ENCODE data around the gene ACAP1.
"Not testable (repeated sequence)": the region's sequence is repeated elsewhere in the genome, so short reads cannot be mapped to it uniquely, and the experiment has no call there.

The ACAP1 gene

DNA sequence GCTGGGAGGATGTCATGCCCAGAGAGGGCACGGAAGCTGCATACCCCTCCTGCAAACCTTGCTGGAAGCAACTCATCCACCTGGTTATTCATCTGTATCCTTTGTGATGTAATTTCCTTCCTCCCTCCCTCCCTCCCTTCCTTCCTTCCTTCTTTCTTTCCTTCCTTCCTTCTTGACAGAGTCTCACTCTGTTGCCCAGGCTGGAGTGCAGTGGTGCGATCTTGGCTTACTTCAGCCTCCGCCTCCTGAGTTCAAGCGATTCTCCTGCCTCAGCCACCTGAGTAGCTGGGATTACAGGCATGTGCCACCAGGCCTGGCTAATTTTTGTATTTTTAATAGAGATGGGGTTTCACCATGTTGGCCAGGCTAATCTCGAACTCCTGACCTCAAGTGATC is 32.3 kb downstream of the ACAP1 start:
- H3K36me3 Mint-ChIP-seq (ENCODE audit: low read depth); H3K4me3 Mint-ChIP-seq; H3K4me1 Mint-ChIP-seq; H3K27ac Mint-ChIP-seq; H3K27me3 Mint-ChIP-seq; ATAC-seq; H3K9me3 Mint-ChIP-seq; DNase-seq: not testable (repeated sequence)

DNA sequence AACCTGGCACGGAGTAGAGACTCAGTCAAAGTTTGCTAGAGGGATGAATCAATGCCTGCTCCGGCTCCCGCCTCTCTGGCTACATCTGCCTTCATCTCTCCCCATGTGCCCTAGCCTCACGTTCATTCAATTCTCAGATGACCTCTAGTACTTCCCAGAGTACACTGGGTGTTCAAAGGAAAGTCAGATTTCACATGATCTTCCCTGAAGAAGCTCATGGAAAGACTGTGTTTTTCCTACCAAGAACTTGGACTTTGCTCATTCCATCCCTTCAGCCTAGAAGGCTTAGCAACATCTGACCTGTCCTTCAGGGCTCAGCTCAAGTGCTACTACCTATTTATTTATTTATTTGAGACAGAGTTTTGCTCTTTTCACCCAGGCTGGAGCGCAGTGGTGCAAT is 33.5 kb downstream of the ACAP1 start:
- no peak for ATAC-seq
- no peak overlapping the region for H3K4me3 Mint-ChIP-seq
- no peaks in the 10 kb centered on the region for H3K27me3 Mint-ChIP-seq
- H3K4me1 Mint-ChIP-seq: no peaks in the 10 kb centered on the region
- H3K27ac Mint-ChIP-seq: no peak overlapping the region
- no peaks in the 10 kb centered on the region for H3K36me3 Mint-ChIP-seq (ENCODE audit: low read depth)
- H3K9me3 Mint-ChIP-seq: no peaks in the 10 kb centered on the region
- DNase-seq: no peak

DNA sequence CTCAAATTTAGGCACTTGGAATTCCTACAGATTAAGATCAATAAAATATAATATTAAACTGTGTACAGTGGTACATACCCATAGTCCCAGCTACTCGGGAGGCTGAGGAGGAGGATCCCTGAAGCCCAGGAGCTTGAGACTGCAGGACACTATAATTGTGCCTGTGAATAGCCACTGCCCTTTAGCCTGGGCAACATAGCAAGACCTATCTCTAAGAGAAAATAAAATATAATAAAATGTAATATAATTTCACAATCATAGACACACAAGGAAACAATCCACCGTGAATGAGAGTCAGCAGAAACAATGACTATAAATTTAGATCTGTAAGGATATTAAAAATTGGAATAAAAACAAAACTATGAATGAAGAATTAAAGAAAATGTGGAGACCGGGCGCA is 34.5 kb downstream of the ACAP1 start:
- Mint-ChIP-seq H3K27ac (no peak overlapping the region), H3K36me3 (ENCODE audit: low read depth) (no peaks in the 10 kb centered on the region), H3K4me3 (no peak overlapping the region), H3K27me3 (no peaks in the 10 kb centered on the region), H3K9me3 (no peaks in the 10 kb centered on the region), H3K4me1 (no peaks in the 10 kb centered on the region)
- ATAC-seq (no peak), DNase-seq (no peak)

DNA sequence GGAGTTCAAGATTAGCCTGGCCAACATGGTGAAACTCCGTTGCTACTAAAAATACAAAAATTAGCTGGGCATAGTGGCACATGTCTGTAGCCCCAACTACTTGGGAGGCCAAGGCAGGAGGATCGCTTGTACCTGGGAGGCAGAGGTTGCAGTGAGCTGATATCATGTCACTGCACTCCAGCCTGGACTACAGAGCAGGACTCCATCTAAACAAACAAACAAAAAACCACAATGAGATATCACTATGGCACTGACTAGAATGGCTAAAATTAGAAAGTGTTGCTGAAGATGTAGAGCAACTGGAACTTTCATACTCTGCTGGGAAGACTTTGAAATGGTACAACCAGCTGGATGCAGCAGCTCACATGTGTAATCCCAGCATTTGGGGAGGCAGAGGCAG is 38.0 kb downstream of the ACAP1 start:
- H3K9me3 Mint-ChIP-seq: peaks cover 3% of the 10 kb centered on the region
- H3K27ac Mint-ChIP-seq: no peak overlapping the region
- H3K4me3 Mint-ChIP-seq: no peak overlapping the region
- DNase-seq: no peak
- peaks cover 18% of the 10 kb centered on the region for H3K27me3 Mint-ChIP-seq
- H3K36me3 Mint-ChIP-seq (ENCODE audit: low read depth): no peaks in the 10 kb centered on the region
- ATAC-seq: no peak
- no peaks in the 10 kb centered on the region for H3K4me1 Mint-ChIP-seq

DNA sequence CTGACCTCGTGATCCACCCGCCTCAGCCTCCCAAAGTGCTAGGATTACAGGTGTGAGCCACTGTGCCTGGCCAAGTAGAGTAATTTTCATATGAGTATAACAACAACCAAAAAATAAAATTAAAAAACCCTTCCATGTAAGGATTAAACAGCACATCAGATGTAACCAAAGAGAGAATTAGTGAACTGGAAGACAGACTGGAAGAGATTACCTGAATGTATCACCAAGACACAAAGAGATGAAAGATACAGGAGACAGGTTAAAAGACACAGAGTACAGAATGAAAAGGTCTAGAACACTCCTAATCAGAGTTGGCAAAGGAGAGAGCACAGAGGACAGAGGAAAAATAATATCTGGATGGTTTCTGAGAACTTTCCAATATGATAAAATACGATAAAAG is 42.8 kb downstream of the ACAP1 start:
- Mint-ChIP-seq H3K9me3 (peaks cover 6% of the 10 kb centered on the region), H3K4me1 (peaks cover 6% of the 10 kb centered on the region), H3K4me3 (no peak overlapping the region), H3K27ac (no peak overlapping the region), H3K27me3 (peaks cover 49% of the 10 kb centered on the region), H3K36me3 (ENCODE audit: low read depth) (no peaks in the 10 kb centered on the region)
- DNase-seq (no peak), ATAC-seq (no peak)

DNA sequence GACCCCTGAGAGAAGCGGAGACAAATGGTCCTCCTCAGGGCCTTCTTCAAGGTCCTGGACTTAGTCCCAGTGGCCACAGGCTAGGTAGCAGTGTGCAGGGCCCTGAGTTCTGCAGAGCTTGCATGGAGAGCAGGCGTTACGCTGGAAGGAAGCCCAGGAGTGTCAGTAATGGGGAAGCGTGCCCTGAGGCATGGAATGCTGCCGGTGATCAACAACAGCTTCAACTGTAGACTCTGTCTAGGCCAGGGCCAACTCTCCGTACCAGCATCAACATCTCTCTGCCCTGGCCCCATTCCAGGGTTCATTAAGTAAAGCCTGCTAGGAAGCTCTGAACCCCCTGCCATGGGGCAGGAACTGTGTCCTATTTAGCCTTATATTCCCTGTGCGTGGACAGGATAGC is 44.0 kb downstream of the ACAP1 start:
- Mint-ChIP-seq H3K27me3 (peaks cover 49% of the 10 kb centered on the region), H3K27ac (no peak overlapping the region), H3K36me3 (ENCODE audit: low read depth) (no peaks in the 10 kb centered on the region), H3K4me1 (peaks cover 9% of the 10 kb centered on the region), H3K9me3 (peaks cover 6% of the 10 kb centered on the region), H3K4me3 (no peak overlapping the region)
- no peak for ATAC-seq
- no peak for DNase-seq

DNA sequence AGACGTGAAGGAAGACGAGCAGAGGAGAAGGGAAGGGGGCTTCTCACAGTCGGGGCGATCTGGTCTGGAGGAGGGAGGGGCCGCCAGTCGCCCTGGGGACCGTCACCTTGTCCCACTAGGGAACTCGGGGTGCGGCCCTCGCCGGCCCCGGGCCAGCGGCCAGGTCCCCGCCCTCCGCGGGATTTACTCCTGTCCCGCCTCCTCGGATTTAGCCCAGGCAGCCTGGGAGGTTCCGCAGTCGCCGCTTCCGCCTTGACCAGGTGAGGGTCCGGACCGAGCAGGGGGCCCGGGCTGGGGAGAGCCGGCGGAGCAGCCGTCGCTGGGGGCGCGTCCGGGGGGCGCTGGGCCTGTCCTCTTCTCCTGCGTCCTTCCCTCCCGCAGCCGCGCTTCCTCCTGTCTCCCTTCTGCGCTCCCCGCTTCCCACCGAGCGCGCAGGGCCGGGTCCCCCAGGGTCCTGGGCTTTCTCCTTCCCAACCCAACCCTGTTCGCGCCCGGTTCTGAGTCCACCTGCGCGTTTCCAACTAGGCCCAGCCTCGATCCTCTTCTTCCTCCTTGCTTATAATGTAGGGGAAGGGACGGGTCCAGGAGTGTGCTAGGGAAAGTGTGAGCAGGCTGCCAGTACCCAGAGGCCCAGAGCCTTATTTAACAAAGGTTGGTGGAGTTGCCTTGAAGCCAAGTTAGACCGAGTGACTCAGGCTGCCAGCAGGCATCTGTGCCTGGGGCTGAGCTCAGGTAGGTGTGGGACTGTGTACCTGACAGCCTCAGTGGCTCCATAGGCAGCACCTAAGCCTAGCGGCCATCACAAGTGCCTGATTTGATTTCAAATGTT is 44.7 kb downstream of the ACAP1 start, which contains the start of gene TNK1:
TNK1 (plus strand) TSS at position 235 of the 829 bp plus-strand sequence. CDS start 1,838 bp downstream, outside the sequence.
- peaks cover 9% of the 10 kb centered on the region for H3K4me1 Mint-ChIP-seq
- ATAC-seq: no peak
- no peak within 1 kb of the TSS for H3K27ac Mint-ChIP-seq
- no peak for DNase-seq
- H3K4me3 Mint-ChIP-seq: no peak within 1 kb of the TSS
- H3K36me3 Mint-ChIP-seq (ENCODE audit: low read depth): no peaks in the 10 kb centered on the region
- peaks cover 6% of the 10 kb centered on the region for H3K9me3 Mint-ChIP-seq
- H3K27me3 Mint-ChIP-seq: peaks cover 49% of the 10 kb centered on the region

DNA sequence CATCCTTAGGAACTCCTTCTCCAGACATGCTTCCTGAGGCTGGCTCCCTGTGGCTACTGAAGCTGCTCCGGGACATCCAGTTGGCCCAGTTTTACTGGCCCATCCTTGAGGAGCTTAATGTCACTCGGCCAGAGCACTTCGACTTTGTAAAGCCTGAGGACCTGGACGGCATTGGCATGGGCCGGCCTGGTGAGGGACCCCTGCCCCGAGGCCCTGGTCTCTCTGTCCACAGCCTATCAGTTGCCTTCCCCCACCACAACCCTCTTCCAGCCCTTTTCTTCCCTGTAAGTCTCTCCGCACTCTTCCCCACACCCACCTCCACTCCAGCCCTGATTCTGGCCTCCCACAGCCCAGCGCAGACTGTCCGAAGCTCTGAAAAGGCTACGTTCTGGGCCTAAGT is 46.6 kb downstream of the ACAP1 start:
- Mint-ChIP-seq H3K9me3 (peaks cover 6% of the 10 kb centered on the region), H3K4me1 (peaks cover 9% of the 10 kb centered on the region), H3K4me3 (no peak overlapping the region), H3K27me3 (peaks cover 39% of the 10 kb centered on the region), H3K27ac (no peak overlapping the region), H3K36me3 (ENCODE audit: low read depth) (no peaks in the 10 kb centered on the region)
- no peak for DNase-seq
- ATAC-seq: no peak

DNA sequence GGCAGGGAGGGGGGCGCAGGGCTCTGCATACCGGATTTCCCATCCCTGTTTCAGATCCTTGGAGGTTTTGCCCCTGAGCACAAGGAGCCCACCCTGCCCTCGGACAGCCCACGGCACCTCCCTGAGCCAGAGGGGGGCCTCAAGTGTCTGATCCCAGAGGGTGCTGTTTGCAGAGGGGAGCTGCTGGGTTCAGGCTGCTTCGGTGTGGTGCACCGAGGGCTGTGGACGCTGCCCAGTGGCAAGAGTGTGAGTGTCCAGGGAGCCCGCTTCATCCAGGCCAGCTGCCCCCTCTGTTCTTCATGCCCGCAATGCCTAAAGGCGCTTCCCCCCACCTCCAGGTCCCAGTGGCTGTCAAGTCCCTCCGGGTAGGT is 47.0 kb downstream of the ACAP1 start:
- H3K36me3 Mint-ChIP-seq (ENCODE audit: low read depth): no peaks in the 10 kb centered on the region
- H3K4me3 Mint-ChIP-seq: no peak overlapping the region
- DNase-seq (no peak), ATAC-seq (no peak)
- H3K27ac Mint-ChIP-seq: no peak overlapping the region
- peaks cover 9% of the 10 kb centered on the region for H3K4me1 Mint-ChIP-seq
- peaks cover 37% of the 10 kb centered on the region for H3K27me3 Mint-ChIP-seq
- H3K9me3 Mint-ChIP-seq: peaks cover 6% of the 10 kb centered on the region

DNA sequence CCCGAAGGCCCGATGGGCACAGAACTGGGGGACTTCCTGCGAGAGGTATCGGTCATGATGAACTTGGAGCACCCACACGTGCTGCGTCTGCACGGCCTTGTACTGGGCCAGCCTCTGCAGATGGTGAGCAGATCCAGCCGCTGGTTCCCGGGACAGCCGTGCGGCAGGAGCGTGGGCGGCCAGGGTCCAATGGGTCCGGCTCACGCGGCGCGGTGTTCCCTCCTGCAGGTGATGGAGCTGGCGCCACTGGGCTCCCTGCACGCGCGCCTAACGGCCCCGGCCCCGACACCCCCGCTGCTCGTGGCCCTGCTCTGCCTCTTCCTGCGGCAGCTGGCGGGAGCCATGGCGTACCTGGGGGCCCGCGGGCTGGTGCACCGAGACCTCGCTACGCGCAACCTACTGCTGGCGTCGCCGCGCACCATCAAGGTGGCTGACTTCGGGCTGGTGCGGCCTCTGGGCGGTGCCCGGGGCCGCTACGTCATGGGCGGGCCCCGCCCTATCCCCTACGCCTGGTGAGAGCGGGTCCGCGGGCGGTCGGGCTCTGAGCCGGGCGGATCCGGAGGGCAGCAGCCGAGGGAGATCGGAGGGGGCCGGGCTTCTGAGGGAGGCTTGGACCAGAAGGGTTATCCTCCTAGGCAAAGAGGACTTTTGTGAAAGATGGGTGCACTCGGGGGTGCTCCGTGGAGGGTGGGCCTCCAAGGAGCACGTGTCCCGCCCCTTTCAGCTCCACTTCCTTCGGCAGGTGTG is 47.6 kb downstream of the ACAP1 start:
- no peak overlapping the region for H3K27ac Mint-ChIP-seq
- peaks cover 9% of the 10 kb centered on the region for H3K4me1 Mint-ChIP-seq

DNA sequence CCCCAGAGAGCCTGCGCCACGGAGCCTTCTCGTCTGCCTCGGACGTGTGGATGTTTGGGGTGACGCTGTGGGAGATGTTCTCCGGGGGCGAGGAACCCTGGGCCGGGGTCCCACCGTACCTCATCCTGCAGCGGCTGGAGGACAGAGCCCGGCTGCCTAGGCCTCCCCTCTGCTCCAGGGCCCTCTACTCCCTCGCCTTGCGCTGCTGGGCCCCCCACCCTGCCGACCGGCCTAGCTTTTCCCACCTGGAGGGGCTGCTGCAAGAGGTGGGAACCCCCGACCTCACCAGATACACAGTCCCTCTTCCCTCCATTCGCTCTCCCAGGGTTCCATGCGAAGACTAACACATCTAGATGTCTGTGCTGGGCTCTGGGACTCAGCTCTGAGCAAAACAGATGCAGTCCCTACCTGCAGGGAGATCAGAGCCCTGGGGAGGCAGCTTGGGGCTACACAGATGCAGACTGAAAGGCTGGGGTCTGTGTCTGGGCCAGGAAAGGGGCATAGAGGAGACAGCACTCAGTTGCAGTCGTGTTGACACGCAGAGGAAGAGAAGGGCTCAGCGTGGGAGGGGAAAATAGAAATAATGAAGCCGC is 48.3 kb downstream of the ACAP1 start:
- Mint-ChIP-seq H3K9me3 (no peaks in the 10 kb centered on the region), H3K27me3 (peaks cover 28% of the 10 kb centered on the region), H3K4me1 (peaks cover 9% of the 10 kb centered on the region), H3K27ac (peak overlapping the region; percentile 24), H3K4me3 (peak overlapping the region; percentile 77), H3K36me3 (ENCODE audit: low read depth) (peaks cover 4% of the 10 kb centered on the region)
- no peak for ATAC-seq
- DNase-seq: no peak

More for the DNA sequence above, 47.6 kb downstream of the ACAP1 start:
- Mint-ChIP-seq H3K4me3 (peak overlapping the region; percentile 77), H3K27me3 (peaks cover 35% of the 10 kb centered on the region), H3K9me3 (peaks cover 6% of the 10 kb centered on the region), H3K36me3 (ENCODE audit: low read depth) (peaks cover under 1% of the 10 kb centered on the region)
- ATAC-seq (peak; percentile 97), DNase-seq (peak; percentile 78)

DNA sequence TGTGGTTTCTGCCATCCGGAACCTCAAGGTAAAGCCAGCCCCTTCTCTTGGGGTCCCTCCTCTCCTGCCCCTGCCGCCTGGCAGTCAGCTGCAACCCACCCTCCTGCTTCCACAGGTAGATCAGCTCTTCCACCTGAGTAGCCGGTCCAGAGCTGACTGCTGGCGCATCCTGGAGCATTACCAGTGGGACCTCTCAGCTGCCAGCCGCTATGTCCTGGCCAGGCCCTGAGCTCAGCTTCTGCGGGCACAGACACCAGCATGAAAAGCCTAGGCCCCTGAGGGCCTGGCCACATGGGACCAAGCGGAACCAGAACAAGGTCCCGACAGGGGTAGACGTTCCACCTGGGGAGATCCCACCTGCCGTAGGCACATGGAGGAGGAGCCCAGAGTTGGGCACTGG is 52.5 kb downstream of the ACAP1 start:
- Mint-ChIP-seq H3K36me3 (ENCODE audit: low read depth) (peaks cover 11% of the 10 kb centered on the region), H3K4me1 (peaks cover 16% of the 10 kb centered on the region), H3K4me3 (no peak overlapping the region), H3K27ac (no peak overlapping the region), H3K27me3 (no peaks in the 10 kb centered on the region), H3K9me3 (no peaks in the 10 kb centered on the region)
- ATAC-seq: no peak
- DNase-seq: no peak

DNA sequence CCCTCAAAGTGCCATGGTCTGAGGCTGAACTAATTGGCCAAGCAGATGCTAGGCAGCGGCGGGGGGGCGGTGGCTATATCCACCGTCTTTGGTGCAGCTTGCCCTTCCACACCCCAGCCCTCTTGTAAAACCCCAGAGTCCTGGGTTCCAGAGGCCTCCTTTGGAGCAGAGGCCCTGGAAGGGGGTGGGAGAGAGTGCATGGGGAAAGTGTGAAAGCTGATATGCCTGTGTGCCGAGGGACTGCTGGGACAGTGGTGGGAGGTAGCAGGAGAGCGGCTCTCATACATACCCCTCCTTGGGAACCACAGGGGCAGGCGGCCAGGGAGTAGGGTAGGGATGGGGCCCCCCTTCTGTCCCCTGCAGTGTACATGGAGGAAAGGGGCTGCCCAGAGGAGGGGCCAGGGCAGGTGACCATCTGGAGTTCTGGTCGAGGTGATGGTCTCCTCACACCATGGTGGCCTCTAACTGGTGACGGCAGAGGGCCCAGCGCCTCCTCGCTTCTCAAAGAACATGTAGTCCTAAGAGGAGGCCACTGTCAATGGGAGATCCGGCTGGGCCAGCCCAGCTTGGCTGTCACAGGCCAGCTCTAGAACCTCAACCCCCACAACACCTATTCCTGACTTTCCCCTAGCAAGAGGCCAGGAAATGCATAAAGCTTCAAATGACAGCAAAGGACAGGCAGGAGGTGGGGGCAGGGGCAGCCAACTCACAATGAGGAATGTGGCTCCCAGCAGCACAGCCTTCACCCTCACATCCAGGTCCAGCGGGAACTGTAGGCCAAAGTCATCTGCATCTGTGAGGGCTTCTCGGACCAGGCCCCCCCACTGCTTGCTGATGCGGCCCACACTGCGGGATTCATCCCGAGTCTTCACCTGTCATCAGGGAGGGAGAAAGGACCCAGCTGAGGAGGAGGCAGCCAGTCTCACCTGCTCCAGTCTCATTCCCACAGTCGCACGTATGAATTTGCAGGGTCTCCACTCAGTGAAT is 53.9 kb downstream of the ACAP1 start:
- no peak overlapping the region for H3K27ac Mint-ChIP-seq

DNA sequence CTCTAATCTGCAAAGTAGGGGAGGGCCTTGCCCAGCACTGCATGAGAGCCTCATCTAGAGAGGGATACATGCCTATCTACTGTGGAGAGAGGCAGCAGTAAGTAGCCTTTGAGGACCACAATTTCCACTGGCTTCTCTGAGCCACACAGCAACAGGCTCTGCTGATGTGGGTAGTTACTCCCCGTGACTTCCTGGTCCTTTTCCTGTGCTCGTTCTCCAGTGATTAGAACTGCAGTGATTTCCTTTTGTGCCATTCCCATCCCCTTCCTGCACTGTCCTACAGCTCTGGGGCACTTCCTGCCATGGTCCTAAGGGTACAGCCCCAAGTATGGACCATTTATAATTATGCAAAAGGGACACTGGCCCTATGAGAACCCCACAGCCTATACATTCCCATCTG is 55.0 kb downstream of the ACAP1 start:
- ATAC-seq (no peak), DNase-seq (no peak)
- Mint-ChIP-seq H3K9me3 (no peaks in the 10 kb centered on the region), H3K4me3 (no peak overlapping the region), H3K27me3 (no peaks in the 10 kb centered on the region), H3K27ac (no peak overlapping the region), H3K4me1 (peaks cover 20% of the 10 kb centered on the region), H3K36me3 (ENCODE audit: low read depth) (peaks cover 11% of the 10 kb centered on the region)

More for the DNA sequence above, 53.9 kb downstream of the ACAP1 start:
- no peak for DNase-seq
- no peaks in the 10 kb centered on the region for H3K27me3 Mint-ChIP-seq
- H3K4me1 Mint-ChIP-seq: peaks cover 18% of the 10 kb centered on the region
- H3K9me3 Mint-ChIP-seq: no peaks in the 10 kb centered on the region
- no peak for ATAC-seq
- no peak overlapping the region for H3K4me3 Mint-ChIP-seq
- H3K36me3 Mint-ChIP-seq (ENCODE audit: low read depth): peaks cover 11% of the 10 kb centered on the region
